HG03354 (cell line): Measurements from ENCODE around the gene CREB3L1.

Experiments
- ATAC-seq: cut with Tn5 transposase; IDR thresholded peaks from one replicate; pipeline ENCODE4 v1.9.1; 2021; ENCODE audit warnings: mild to moderate bottlenecking; ENCODE audit not compliant: unreplicated experiment, poor library complexity, severe bottlenecking

The CREB3L1 gene

GRCh38 chr11:46277622-46278386 lies at the start of gene CREB3L1:
Gene CREB3L1, plus strand, starts transcription at chr11:46277662. Its CDS starts 450 bp downstream, at chr11:46278112.
- no peak for ATAC-seq

GRCh38 chr11:46229230-46229629 lies 48.2 kb upstream of the CREB3L1 start:
- no peak for ATAC-seq

GRCh38 chr11:46234311-46234710 lies 43.2 kb upstream of the CREB3L1 start:
- ATAC-seq: no peak

GRCh38 chr11:46235777-46236688 lies 41.4 kb upstream of the CREB3L1 start:
- no peak for ATAC-seq

- no peak for ATAC-seq
These were observed 40.6 kb upstream of the CREB3L1 start for GRCh38 chr11:46236918-46237247.

- no peak for ATAC-seq
These were observed 40.0 kb upstream of the CREB3L1 start for GRCh38 chr11:46237248-46238077.

- no peak for ATAC-seq
These were observed 39.1 kb upstream of the CREB3L1 start for GRCh38 chr11:46238078-46238966.

- peak; percentile 73 for ATAC-seq
These were observed 38.3 kb upstream of the CREB3L1 start for GRCh38 chr11:46238967-46239800.

- ATAC-seq: no peak
These were observed 37.7 kb upstream of the CREB3L1 start for GRCh38 chr11:46239801-46240061.

- no peak for ATAC-seq
These were observed 37.1 kb upstream of the CREB3L1 start for GRCh38 chr11:46240371-46240770.

GRCh38 chr11:46240861-46241260 lies 36.6 kb upstream of the CREB3L1 start:
- no peak for ATAC-seq

- ATAC-seq: no peak
These were observed 35.2 kb upstream of the CREB3L1 start for GRCh38 chr11:46242041-46242951.

GRCh38 chr11:46242952-46243795 lies 34.3 kb upstream of the CREB3L1 start:
- peak; percentile 78 for ATAC-seq

- ATAC-seq: no peak
These were observed 33.7 kb upstream of the CREB3L1 start for GRCh38 chr11:46243796-46244109.

- no peak for ATAC-seq
These were observed 30.9 kb upstream of the CREB3L1 start for GRCh38 chr11:46246521-46246920.

- no peak for ATAC-seq
These were observed 30.4 kb upstream of the CREB3L1 start for GRCh38 chr11:46247090-46247489.

- no peak for ATAC-seq
These were observed 29.8 kb upstream of the CREB3L1 start for GRCh38 chr11:46247659-46248058.
